Prostate gland (tissue), 2 donors: ENCODE measurements around the gene DSE.

Source experiments
- POLR2A ChIP-seq: fragments of 450-650 bp; IDR thresholded peaks from one replicate; pipeline ENCODE4 v1.6.1; 2016; ENCODE audit warnings: antibody characterized with exemption, mild to moderate bottlenecking
- POLR2AphosphoS5 ChIP-seq: sonication (generic); formaldehyde crosslinking; IDR thresholded peaks from one replicate; pipeline ENCODE4 v1.6.1; 2017; ENCODE audit warnings: antibody characterized with exemption
- TF ChIP-seq, protein P1 (sequence below), 4 experiments: fragments of 200-600 bp in 2 of 4; fragments of 450-650 bp in 2 of 4; sonication (generic) in 2 of 4; IDR thresholded peaks; 1 replicate in 3 of 4; 2 replicates in 1 of 4; pipeline ENCODE4 v1.5.1; 2016 to 2019; ENCODE audit warnings: antibody characterized with exemption in 4 of 4, mild to moderate bottlenecking in 2 of 4, moderate library complexity in 2 of 4

DNA sequence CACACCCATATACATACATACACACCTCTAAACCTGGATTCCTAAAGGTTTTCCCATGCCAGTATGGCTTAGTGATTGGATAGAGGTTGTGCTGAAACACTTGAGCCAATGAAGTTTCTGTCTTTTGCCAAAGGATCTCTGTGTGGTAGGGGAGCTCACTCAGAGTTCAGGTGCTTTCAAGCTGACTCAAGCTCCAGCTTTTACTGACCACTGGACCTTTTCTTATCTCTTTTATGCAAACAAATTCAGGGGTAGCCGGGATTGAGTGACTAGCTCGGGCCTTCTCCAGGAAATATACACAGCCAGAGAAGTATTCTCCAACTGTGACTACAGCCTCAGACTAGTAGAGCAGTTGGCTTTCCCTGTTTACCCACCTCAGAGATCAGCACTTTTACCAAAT lies 21.5 kb upstream of the DSE start:
- TF ChIP-seq, protein P1, sequence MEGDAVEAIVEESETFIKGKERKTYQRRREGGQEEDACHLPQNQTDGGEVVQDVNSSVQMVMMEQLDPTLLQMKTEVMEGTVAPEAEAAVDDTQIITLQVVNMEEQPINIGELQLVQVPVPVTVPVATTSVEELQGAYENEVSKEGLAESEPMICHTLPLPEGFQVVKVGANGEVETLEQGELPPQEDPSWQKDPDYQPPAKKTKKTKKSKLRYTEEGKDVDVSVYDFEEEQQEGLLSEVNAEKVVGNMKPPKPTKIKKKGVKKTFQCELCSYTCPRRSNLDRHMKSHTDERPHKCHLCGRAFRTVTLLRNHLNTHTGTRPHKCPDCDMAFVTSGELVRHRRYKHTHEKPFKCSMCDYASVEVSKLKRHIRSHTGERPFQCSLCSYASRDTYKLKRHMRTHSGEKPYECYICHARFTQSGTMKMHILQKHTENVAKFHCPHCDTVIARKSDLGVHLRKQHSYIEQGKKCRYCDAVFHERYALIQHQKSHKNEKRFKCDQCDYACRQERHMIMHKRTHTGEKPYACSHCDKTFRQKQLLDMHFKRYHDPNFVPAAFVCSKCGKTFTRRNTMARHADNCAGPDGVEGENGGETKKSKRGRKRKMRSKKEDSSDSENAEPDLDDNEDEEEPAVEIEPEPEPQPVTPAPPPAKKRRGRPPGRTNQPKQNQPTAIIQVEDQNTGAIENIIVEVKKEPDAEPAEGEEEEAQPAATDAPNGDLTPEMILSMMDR (IDR thresholded peaks at IDR 0.05) = no peak
- TF ChIP-seq POLR2A (no peak), POLR2AphosphoS5 (no peak)
